Muscle layer of colon (tissue), 2 donors: ENCODE measurements around the gene SPATS2.
"Not testable (repeated sequence)": the region's sequence is repeated elsewhere in the genome, so short reads cannot be mapped to it uniquely, and the experiment has no call there.

Experiments
- H3K27ac ChIP-seq: one replicate; pipeline ENCODE4 v1.7.0; 2013; ENCODE audit warnings: low read depth, mild to moderate bottlenecking, low read length, moderate library complexity
- H3K27me3 ChIP-seq, 2 donors: one replicate each; pipeline ENCODE4 v1.7.0; 2013; ENCODE audit warnings: low read length in 2 of 2, mild to moderate bottlenecking in 2 of 2; ENCODE audit not compliant: insufficient read depth in 2 of 2, control insufficient read depth in 1 of 2
- H3K36me3 ChIP-seq: one replicate; pipeline ENCODE4 v1.7.0; 2013; ENCODE audit warnings: mild to moderate bottlenecking, low read length; ENCODE audit not compliant: insufficient read depth
- H3K4me1 ChIP-seq: one replicate; pipeline ENCODE4 v1.7.0; 2013; ENCODE audit warnings: mild to moderate bottlenecking, low read length; ENCODE audit not compliant: insufficient read depth
- H3K4me3 ChIP-seq, 2 donors: one replicate each; pipeline ENCODE4 v1.7.0; 2013; ENCODE audit warnings: low read length in 2 of 2, low read depth in 1 of 2, mild to moderate bottlenecking in 1 of 2, moderate library complexity in 1 of 2
- H3K9ac ChIP-seq: one replicate; pipeline ENCODE4 v1.7.0; 2013; ENCODE audit warnings: low read length
- H3K9me3 ChIP-seq: one replicate; pipeline ENCODE4 v1.7.0; 2013; ENCODE audit warnings: mild to moderate bottlenecking, low read length
- donor health status: abdominal sarcoma.
- donor health status: Adenocarcinoma of cecum.

SPATS2 gene

DNA sequence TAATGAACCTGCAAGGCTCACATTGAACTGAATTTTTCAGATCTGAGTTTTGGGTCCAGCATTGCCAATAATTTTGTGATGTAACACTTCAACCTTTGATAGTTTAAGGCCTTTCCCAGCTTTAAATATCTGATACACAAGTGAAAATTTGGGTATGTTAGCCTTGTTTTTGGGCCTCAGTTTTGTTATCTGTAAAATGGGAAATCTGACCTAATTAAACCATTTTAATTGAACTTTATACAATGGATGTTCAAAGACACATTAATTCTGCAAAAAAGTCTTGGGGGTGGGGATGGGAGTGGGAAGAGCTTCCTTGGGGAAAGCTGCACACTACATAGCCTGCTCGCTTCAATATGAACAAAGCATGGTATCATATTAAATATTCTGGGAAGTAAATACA lies 5.2 kb upstream of the SPATS2 start:
- no peaks in the 10 kb centered on the region for H3K36me3 ChIP-seq
- H3K9me3 ChIP-seq = no peaks in the 10 kb centered on the region
- H3K27me3 ChIP-seq = no peaks in the 10 kb centered on the region
- H3K9ac ChIP-seq = no peak overlapping the region
- no peak overlapping the region for H3K4me3 ChIP-seq
- peaks cover 3% of the 10 kb centered on the region for H3K4me1 ChIP-seq
- H3K27ac ChIP-seq = no peak overlapping the region

DNA sequence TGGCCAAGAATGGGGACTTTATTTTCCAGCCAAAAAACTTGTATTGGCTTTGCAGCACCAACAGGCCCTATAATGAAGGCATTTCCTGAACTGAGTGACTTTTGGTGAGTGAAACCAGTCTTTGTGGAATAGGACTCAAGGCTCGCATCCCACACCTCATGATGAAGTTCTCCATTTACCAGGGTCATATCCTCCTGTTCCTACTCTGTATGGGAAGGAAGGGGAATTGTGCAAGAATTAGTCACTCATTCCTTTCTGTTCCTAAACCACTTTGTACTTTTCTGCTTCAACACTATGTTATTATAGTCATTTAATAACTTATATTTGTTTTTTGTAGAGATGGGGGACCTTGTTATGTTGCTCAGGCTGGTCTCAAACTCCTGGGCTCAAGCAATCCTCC lies 2.3 kb upstream of the SPATS2 start:
- Histone ChIP-seq H3K4me3 (no peak overlapping the region), H3K9me3 (no peaks in the 10 kb centered on the region), H3K9ac (no peak overlapping the region), H3K4me1 (peaks cover 16% of the 10 kb centered on the region), H3K36me3 (no peaks in the 10 kb centered on the region), H3K27me3 (no peaks in the 10 kb centered on the region), H3K27ac (no peak overlapping the region)

DNA sequence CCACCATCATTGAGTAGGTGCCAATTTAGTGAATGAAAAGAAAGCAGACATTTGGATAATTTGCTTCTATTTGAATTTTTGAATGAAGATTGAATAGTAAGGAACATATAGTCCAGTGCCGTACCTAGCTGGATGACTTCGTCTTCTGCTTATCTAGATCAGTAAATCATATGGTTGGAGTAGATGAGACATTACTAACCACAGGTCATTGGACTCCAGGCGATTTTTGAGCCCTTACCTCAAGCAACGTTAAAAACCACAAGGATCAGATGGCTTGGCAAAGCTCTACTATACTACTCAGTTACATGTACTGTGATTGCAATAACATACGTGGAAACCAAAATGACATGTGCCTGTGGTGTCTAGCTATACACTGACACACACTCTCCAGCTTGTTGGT lies 1.7 kb upstream of the SPATS2 start:
- Histone ChIP-seq H3K36me3 (no peaks in the 10 kb centered on the region), H3K4me1 (peaks cover 17% of the 10 kb centered on the region), H3K27ac (no peak overlapping the region), H3K9ac (no peak overlapping the region), H3K4me3 (no peak overlapping the region), H3K27me3 (no peaks in the 10 kb centered on the region), H3K9me3 (no peaks in the 10 kb centered on the region)

DNA sequence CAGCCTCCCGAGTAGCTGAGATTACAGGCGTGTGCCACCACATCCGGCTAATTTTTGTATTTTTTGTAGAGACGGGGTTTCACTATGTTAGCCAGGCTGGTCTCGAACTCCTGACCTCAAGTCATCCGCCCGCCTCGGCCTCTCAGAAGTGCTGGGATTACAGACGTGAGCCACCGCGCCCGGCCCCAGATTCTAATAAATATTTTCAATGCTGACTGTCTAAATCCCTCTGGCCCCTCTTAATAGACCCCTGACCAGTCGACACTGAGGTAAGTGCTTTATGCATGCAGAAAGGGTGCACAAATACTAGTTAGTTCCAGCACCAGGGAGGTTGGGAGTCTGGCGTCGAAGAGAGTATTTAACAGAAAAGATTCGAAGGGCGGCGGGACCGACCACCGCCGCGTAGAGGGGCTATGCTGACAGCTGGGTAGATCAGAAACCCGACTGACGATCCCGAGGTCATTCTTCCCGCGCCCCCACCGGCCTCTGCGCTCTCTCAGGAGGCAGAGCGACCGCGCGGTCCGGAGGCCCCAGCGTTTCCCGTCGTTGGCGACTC lies 1.1 kb upstream of the SPATS2 start:
- no peaks in the 10 kb centered on the region for H3K27me3 ChIP-seq
- H3K4me3 ChIP-seq = peak overlapping the region; percentile 74 to 89
- no peaks in the 10 kb centered on the region for H3K9me3 ChIP-seq
- peaks cover 17% of the 10 kb centered on the region for H3K4me1 ChIP-seq
- peak overlapping the region; percentile 96 for H3K27ac ChIP-seq
- H3K36me3 ChIP-seq = no peaks in the 10 kb centered on the region
- H3K9ac ChIP-seq = peak overlapping the region; percentile 66

DNA sequence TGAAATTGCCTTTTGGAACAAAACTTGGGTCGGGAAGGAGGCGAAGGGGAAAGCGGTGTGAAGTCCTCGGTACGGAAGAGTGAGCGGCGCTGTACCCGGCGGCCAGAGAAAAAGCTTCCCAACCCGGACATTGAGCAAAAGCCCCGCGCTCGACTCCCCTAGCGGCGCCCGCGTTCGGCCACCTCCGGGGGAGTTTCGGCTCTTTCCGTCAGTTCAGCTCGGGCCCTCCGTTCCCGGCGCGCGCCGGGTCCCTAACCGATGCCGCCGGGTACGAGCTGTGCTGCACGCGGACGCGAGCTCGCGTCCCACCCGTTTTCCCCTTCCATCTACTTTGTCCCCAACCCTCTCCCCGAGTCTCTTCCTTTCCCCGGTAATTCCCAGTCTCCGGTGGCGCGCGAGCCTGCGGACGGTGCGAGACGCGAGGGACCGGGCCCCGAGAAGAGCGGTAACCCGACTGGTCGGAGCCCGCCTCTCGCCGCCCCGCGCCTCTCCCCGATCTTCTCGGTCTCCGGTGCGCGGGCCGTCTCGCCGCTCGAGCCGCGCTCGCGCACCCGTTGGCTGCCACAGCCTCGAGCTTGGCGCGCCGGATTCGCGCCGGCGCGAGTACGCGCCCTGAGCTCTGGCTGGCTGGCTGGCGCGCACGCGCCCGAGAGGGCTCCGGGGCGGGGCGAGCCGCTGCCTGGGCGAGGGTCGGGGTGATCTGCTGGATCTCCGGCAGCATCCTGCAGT lies 446 bp upstream of the SPATS2 start:
- no peaks in the 10 kb centered on the region for H3K9me3 ChIP-seq
- peak overlapping the region; percentile 96 for H3K27ac ChIP-seq
- no peaks in the 10 kb centered on the region for H3K36me3 ChIP-seq
- H3K9ac ChIP-seq = peak overlapping the region; percentile 66
- peak overlapping the region; percentile 74 to 89 for H3K4me3 ChIP-seq
- H3K4me1 ChIP-seq = peaks cover 17% of the 10 kb centered on the region
- no peaks in the 10 kb centered on the region for H3K27me3 ChIP-seq

DNA sequence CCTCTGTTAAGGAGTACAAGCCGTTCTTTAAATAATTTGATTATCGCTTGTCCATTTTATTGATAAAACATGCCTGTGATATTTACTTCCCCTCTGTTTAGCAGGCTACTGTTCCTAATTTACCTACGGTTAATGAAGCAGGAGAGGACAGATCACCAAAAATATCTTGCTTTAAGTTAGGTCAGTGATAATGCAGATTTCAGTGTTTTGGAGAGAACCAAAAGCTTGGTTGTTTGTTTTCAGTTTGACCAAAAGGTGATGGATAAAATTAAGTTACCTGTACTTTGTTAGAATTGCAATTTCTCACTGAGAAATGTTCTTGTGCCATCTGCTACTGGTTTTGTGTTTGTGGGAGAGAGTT lies 958 bp downstream of the SPATS2 start:
- Histone ChIP-seq H3K4me3 (peak overlapping the region in 1 of 2 donors; percentile 74), H3K4me1 (peaks cover 17% of the 10 kb centered on the region), H3K27me3 (no peaks in the 10 kb centered on the region), H3K9me3 (no peaks in the 10 kb centered on the region), H3K9ac (peak overlapping the region; percentile 54), H3K27ac (peak overlapping the region; percentile 96), H3K36me3 (no peaks in the 10 kb centered on the region)

DNA sequence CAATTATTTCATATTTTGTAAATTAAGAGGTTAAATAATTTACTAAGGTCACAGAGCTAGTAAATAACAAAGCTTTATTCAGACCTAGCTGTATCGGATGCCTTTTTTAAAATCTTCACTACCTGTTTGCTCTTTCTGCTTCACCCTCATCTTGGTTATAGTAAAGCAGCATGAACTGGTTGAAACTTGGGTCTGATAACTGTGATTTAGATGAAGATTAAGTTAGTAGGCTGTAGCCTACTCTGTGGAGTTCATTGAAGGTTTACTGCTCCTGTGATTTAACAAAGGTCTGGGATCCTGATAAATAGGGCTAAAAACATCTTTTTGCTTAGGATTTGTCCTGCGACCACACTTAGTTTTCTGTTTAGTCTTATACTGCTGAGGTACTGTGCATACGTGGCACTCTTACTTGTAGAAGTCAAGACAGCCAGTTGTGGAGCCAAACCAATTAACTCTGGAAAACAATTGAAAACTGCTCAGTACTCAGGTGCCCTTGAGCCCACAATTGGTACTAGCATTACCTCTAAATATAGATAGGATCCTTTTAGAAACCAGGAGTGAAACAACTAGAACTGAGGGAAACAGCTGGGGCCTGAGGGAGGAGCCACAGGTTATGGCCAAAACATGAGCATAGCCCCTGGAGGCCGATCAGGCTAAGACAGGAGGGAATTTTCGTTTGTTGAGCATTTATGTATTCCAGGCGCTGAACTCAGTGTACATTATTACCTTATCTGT lies 2.3 kb downstream of the SPATS2 start:
- peaks cover 17% of the 10 kb centered on the region for H3K4me1 ChIP-seq
- H3K27ac ChIP-seq = peak overlapping the region; percentile 52
- no peaks in the 10 kb centered on the region for H3K27me3 ChIP-seq
- no peaks in the 10 kb centered on the region for H3K9me3 ChIP-seq
- H3K9ac ChIP-seq = no peak overlapping the region
- H3K36me3 ChIP-seq = no peaks in the 10 kb centered on the region
- no peak overlapping the region for H3K4me3 ChIP-seq

DNA sequence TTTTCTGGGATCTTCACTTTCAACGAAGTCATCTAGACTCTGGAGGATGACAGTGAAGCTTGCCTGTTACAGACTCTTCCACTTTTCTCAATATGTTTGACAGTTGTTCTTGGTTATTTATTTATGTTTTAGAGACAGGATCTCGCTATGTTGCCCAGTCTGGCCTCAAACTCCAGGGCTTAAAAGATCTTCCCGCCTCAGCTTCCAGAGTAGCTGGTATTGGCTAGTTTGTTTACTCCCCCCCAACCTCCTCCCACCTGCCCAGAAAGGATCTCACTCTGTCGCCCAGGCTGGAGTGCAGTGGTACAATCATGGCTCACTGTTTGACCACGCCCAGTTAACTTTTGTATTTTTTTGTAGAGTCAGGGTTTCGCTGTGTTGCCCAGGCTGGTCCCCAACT lies 3.3 kb downstream of the SPATS2 start:
- Histone ChIP-seq H3K9ac (no peak overlapping the region), H3K27me3 (no peaks in the 10 kb centered on the region), H3K4me1 (peaks cover 17% of the 10 kb centered on the region), H3K9me3 (no peaks in the 10 kb centered on the region), H3K27ac (no peak overlapping the region), H3K36me3 (no peaks in the 10 kb centered on the region), H3K4me3 (no peak overlapping the region)

DNA sequence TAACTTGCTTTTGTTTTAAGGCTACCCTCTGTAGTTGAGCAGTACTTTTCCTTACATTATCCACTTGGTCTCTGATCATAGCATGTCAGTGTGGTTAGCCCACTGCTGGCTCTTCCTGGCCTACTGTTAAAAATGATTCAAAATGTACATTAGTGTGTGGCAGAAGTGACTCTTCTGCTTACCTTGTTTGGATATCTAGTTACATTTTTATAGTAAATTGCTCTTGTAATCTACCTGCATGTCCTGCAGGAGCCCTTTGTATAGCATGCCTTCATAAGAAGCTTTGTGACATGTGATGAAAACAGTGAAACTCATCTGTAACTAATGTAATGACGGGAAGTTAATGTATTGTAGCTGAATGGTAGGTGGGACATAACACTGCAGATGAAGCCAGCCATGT lies 8.1 kb downstream of the SPATS2 start:
- Histone ChIP-seq H3K4me3 (no peak overlapping the region), H3K36me3 (no peaks in the 10 kb centered on the region), H3K27ac (no peak overlapping the region), H3K4me1 (no peaks in the 10 kb centered on the region), H3K9ac (no peak overlapping the region), H3K27me3 (no peaks in the 10 kb centered on the region), H3K9me3 (no peaks in the 10 kb centered on the region)

DNA sequence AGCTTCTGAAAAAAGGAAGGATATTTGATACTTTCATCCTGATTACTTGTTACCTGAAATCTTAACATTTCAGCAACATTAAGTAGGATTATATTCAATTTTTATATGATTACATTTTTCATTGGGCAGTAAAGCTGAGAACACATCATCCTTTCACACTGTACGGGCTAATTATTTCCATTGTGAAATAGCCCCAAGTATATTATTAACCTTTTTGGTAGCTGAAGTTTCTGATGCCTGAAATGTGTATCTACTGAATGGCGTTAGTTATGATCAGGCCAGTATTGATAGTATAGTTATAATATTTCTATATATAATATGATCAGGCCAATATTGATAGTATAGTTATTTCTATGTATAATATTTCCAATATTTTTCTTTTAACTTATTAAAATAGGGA lies 10.1 kb downstream of the SPATS2 start:
- H3K9me3 ChIP-seq = no peaks in the 10 kb centered on the region
- H3K4me1 ChIP-seq = no peaks in the 10 kb centered on the region
- H3K9ac ChIP-seq = no peak overlapping the region
- no peak overlapping the region for H3K4me3 ChIP-seq
- no peak overlapping the region for H3K27ac ChIP-seq
- no peaks in the 10 kb centered on the region for H3K27me3 ChIP-seq
- H3K36me3 ChIP-seq = no peaks in the 10 kb centered on the region

DNA sequence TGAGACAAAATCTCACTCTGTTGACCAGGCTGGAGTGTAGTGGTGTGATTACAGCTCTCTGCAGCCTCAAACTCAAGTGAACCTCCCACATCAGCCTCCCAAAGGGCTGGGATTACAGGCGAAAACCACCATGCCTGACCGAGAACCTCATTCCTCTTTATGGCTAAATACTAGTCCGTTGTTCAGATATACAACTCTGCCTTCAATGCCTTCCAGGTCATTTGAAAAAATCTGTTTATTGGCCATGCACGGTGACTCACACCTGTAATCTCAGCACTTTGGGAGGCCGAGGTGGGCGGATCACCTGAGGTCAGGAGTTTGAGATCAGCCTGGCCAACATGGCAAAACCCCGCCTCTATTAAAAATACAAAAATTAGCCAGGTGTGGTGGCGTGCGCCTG lies 12.9 kb downstream of the SPATS2 start:
- not testable (repeated sequence) for H3K36me3 ChIP-seq, H3K9me3 ChIP-seq, H3K4me1 ChIP-seq, H3K4me3 ChIP-seq, H3K27ac ChIP-seq, H3K27me3 ChIP-seq, H3K9ac ChIP-seq
